T-helper 22 cell (primary cell): ENCODE results near the gene B4GALT3.
"Not testable (repeated sequence)": the region's sequence is repeated elsewhere in the genome, so short reads cannot be mapped to it uniquely, and the experiment has no call there.

Experiments
- DNase-seq: peaks from one replicate; pipeline ENCODE4 v3.0.0-alpha.2; 2020; ENCODE audit warnings: low read depth

The B4GALT3 gene

DNA sequence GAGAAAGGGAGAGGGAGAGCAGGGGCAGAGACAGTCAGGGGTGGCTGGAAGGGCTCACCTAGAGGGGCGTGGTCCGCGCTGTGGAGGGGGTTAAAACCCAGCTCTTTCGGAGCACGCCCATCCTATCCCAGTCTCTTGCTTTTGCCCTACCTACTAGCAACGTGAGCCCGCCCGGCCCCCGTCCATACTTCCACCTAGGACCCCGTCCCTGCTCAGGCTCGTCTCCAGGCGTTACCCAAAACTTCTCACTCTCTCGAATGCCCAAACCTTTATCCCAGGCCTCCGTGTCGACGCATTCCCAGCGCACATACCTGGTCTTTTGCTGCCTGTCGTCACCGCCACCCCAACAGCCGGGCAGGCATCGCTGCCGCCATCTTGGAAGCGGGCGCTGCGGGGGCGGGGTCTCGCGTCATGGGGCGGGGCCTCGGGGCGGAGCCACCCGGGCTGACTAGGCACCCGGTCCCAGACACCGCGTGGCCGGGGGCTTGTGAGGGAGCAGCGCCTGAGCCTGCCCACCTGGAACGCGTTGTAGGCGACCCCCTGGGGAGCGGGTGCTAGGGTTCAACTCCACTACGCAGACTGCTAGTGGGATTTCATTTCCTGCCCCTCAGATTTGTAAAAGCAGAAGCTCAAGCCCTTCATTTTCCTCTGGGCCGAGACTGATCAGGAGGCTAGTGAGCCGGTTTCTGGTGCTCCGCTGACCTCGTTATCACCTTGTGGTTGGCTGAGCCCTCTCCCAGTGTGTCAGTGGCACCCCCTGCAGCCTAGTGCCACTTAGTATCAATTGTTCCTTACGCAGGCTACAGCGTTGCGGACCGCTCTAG is at the start of gene B4GALT3:
TSS of gene B4GALT3 (minus strand) at position 396 of the 824 bp plus-strand sequence. CDS start 1,447 bp downstream, outside the sequence.
- peak; percentile 75 for DNase-seq

DNA sequence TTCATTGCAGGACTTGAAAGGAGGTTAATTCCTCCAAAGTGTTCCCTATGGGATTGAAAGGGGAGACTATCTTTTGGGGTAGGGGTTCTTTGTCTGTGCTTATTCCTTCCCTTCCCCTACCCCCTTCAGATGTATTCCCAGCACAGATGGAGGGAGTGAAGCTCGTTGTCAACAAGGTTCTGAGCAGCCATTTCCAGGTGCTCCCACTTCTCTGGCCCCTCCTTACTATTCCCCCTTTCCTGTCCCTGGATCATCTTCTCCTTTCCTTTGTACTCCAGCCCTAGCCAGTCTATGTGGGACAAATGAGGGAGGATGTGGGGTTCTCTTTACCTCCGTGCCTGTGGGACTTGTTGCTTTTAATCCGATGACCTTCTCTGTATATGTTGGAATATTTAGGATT is 49.5 kb upstream of the B4GALT3 start:
- DNase-seq, result no peak

DNA sequence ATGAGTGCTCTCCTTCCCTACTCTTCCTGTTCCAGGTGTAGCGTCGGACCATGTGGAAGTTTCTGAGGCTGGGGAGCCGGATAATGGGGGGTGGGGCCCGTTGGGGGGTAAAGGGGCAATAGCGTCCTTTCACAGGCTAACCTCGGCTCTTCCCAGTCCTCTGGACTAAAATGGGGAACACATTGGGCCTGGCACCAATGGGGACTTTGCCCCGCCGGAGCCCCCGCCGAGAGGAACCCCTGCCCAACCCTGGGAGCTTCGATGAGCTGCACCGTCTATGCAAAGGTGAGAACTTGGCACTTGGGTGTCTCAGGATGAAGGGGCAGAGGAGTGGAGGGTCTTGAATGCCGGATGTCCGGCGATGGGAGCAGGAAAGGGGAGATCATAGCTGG is 49.0 kb upstream of the B4GALT3 start:
- no peak for DNase-seq

DNA sequence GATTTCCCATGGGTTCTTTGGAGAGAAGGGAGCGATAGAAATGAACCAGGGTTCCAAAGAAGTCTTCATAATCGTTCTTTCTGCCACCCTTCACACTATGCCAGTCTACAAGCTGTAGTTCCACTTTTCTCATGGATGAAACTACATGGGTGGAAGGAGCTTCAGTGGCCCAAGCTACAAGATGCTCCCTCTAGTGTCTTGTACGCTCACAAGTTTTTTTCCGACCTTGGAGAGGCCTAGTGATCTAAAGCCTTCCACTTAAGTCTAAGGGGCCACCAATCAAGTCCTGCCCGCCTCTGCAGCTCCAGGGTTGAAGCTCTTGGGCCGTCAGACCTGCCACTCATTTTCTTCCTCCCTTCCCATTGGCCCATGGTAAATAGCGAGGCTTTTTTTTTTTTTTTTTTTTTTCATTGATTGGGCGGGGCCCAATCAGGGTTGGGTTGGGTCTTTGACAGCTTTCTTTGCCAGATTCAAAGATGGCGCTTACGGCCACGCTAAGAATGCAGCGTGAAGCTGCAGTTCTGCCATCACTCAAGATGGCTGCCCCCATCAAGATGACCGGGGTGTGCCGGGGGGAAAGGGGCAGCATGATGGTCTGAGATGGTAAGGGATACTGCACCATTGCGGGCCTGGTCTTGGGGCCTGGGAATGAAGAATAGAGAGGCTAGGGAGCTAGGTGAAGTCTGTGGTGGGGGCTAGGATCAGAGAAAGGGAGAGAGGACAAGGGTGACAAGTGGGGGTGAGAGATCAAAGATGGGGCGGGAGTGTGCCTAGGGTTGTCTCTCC is 48.4 kb upstream of the B4GALT3 start, which contains the start of gene TOMM40L:
TSS of gene TOMM40L (plus strand) at position 527 of the 786 bp plus-strand sequence. CDS start 430 bp downstream, outside the sequence.
- DNase-seq, result peak; percentile 88

DNA sequence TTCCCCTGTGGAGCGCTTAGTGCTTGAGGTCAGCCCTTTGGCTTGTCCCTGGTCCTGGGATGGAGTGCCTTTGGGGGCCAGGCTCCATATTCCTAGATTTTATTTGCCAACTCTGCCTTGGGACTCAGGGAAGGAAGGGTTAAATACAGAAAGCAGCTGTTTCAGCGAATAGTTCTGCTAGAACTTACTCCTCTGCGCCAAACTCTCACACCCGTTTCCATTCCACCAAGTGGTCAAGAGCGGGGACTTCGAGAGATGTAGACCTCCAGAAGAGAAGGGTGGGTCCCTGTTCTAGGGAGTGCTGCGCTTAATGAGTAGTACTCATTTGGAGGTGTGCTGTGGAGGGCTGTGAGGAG is 47.8 kb upstream of the B4GALT3 start:
- no peak for DNase-seq

DNA sequence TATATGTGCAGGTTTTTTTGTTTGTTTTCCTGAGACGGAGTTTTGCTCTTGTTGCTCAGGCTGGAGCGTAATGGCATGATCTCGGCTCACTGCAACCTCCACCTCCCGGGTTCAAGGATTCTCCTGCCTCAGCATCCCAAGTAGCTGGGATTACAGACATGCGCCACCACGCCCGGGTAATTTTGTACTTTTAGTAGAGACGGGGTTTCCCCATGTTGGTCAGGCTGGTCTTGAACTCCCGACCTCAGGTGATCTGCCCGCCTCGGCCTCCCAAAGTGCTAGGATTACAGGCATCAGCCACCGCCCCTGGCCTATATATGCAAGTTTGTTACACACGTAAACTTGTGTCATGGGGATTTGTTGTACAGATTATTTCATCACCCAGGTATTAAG is 47.4 kb upstream of the B4GALT3 start:
- DNase-seq, result not testable (repeated sequence)

DNA sequence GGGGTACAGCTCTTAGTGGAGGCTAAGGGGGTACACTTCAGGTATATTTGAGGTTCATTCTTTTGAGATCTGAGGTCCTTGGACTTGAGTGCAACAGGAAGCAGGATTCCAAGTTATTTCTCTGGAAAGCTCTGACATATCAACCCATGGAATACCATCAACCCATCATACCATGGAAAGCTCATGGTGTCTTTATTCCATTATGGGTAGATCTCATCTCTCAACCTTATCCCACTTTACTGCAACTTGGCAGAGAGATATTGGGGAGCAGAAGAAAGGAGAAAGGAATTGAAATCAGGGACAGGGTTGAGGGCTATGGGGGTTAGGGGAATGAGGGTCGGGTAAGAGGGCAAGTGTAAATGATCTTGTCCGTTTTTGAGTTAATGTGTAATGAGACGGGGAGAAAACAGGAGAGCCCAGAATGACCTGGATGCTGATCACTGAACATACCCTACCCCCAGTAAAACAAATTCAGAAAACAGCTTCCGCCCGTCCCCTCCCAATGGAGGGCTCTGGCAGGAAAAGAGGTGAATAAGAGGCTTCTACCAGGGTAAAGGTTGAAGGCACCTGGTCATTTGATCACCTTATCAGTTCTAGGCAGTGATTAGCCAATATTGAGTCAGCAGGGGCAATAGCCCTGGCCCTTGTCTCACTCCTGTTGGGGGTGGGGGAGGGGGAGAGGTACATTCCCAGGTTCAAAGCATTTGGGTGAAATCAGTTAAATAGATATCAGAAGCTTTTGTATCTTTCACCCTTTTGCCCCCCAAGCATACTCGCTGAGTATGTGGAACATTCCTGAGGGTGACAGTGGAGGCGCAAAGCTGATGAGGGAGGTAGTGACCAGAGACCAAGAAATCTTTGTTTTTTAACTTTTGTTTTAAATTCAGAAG is 46.7 kb upstream of the B4GALT3 start:
- no peak for DNase-seq

DNA sequence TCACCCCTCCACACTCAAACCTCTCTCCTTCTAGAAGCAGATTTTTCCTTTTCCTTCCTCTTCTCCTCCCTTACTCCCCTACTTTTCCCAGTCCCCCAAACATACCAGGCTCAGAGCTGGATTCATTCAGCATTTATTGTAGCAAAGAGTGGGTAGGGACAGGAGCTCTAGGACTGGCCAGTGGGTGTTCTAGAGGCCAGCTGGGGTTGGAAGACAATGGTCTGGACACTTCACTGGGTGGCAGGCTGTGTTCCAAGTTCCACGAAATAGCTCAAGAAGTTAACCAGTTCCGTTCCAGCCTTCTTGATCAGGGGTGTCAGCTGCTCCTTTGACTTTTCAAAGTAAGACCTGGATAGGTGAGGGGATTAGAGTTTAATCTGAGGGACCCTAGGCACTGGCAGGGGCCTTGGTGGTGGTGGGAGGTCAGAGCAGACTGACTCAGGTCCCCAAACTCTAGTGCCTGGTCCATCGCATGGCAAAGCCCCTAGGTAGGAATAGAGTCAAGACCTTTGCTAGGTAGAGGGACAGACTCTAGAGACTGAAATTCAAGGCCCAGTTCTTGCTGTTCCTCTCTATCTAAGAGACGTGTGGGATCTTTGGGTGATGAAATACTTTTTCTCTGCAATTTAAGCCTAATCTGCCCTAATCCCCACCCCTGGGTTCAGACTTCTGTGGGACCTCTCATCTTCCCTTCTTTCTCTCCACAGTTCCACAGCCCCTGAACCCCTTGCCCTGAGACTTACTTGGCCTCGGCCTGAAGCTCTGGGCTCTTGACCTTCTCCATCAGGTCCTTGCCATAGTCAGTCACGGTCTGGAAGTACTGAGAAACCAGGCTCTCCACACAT is 45.1 kb upstream of the B4GALT3 start:
- DNase-seq, result no peak

DNA sequence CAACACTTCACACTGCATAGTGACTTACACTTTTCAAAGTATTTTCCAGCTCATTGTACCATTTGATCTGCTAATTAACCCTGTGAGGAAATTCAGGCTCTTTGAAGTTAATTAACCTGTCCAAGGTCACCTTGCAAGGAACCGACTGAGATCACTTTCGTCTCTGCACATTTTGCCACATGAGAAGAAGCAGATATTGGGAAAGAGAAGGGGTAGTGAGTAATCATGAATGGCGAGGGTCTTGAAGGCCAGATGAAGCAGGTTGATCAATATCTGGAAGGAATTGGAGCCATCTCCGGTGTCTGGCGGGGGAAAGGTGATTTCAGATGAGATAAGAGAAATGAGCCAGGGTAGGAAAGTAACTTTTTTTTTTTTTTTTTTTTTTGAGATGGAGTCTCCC is 42.7 kb upstream of the B4GALT3 start:
- DNase-seq, result no peak

DNA sequence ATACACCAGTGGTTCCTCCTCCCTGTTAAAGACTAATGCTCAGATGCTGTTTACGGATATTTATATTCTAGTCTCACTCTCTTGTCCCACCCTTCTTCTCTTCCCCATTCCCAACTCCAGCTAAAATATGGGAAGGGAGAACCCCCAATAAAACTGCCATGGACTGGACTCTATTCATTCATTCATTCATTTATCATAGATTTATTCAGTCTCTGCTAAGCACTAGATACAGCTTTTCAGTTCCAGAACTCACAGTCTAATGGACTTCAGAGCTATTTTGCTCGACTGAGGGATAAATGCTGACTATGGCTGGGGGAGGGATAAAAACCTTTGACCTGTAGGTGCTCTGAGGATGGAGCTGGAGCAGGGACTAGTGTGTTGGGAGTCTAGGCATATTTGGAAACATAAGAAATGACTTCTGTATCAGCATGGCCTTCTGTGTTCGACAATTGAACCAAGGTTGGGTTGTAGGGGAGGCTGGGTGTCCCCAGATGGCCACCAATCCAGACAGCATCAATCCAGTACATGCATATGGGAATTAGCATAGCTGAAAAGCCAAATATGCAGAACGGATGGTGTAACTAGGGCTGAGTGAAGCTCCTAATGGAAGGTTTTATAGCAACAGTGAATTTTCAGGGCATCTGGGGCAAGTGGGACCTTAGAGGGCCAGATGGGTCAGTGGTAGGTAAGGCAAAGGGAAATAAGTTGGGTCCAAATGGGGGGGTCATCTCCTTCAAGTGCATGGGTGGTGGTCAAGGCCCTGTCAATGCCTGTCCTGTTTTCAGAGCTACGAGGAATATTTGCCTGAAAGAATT is 42.0 kb upstream of the B4GALT3 start:
- DNase-seq, result no peak

DNA sequence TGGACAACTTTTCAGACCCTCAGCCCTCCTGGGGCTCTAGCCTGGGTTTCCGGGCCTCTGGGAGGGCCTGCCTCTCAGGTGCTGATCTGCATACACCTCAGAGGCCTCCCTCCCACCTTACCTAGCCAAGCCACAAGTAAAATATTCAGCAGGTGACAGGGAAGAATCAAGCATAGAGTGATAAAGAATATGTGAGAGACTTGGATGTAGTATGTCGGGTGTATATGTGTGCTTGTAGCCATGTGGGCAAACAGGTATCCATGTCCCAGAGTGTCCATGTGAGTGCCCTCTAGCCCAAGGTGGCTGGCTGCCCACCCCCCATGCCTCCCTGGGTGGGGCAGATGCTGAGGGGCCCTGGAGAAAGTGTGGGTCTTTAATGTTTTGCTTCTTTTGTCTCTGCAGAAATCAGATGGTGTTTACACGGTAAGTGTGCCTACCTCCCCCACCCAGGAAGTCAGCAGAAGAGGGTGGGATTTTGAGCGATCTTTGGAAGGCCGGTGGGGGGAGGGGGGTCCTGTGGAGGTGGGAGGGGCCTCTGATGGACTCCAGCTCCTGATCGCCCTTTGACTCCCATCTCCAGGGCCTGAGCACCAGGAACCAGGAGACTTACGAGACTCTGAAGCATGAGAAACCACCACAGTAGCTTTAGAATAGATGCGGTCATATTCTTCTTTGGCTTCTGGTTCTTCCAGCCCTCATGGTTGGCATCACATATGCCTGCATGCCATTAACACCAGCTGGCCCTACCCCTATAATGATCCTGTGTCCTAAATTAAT is 41.2 kb upstream of the B4GALT3 start:
- DNase-seq, result no peak

DNA sequence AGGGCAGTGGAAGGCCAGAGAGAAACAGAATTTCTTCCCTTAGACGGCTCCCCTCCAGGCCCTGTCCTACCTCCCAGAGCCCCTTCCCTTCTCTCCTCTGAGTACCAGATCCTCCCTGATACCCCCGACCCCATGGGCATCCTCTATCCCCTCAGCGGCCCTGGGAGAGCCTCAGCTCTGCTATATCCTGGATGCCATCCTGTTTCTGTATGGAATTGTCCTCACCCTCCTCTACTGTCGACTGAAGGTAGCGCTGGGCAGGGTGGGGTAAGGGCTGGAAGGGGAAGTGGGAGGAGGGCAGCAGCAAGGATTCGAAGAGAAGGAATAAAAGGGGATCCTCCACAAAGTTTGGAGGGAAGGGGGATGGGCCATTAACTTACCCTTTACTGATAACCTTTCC is 40.5 kb upstream of the B4GALT3 start:
- DNase-seq, result no peak

DNA sequence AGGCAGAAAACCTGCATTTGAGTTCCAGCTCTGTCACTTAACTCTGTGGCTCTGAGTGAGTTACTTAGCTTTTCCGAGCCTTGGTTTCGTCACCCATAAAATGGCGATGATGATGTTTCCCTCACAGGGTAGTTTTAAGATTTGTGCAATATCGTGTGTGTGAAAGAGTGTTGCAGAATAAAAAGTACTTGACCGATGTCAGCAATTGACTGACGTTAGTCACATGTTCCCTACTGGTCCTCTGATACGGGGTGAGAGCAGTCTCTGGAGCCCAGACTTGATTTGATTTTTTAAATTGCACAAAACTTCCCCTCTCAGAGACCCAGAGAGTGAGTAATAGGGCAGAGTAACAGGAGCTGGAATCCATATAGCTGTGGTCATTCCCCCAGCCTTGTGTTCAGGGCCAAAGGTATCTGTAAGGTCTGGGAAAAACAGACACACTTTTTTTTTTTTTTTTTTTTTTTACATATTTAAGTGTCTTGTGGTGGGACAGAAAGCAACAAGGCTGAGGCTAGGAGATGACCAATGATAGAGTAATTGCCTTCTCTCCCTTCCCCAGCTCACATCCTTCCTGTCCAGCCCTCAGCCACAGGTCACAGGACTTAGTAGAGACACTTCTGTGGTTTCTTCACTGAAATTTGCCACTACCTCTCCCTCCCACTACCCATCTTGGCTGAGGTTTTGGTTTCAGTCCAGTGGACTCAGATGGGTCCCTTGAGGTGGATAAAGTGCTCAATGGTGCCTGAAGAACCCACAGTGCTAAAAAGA is 39.8 kb upstream of the B4GALT3 start:
- DNase-seq, result no peak

DNA sequence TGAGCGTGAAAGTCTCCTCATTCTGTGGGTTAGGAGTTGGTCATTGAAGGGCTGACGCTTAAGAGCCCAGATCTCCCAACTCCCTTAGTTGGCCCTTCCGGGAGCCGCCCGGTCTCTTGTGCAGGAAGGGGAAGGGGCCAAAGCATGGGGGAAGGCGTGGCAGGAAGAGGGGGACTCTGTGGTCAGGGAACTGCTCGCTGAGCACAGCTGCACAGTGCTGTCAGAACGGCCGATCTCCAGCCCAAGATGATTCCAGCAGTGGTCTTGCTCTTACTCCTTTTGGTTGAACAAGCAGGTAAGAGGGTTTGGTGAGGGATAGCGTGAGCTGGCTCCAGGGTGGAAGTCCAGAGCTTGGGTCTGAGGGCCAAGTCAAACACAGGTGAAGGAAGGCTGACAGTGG is 37.8 kb upstream of the B4GALT3 start, which contains the start of gene FCER1G:
TSS of gene FCER1G (plus strand) at position 220 of the 400 bp plus-strand sequence. CDS start at position 247, 27 bp downstream.
- DNase-seq, result no peak

DNA sequence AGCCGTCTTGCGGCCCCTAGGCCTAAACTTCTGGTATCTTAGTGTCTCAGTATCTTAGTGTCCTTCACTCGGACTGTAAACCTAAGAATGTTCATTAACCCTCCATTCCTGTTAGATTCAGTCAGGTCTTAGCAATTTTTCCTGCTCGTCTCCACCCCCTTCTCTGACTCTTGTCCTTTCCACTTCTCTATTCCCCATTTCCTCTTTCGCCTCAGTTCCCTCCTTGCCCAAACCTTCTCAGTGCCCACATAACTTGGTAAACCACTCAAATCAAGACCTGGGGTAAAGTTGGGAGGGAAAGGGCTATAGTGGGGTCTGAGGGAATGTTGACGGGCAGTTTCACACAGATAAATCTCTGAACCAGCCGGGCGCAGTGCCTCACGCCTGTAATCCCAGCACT is 37.1 kb upstream of the B4GALT3 start:
- no peak for DNase-seq

DNA sequence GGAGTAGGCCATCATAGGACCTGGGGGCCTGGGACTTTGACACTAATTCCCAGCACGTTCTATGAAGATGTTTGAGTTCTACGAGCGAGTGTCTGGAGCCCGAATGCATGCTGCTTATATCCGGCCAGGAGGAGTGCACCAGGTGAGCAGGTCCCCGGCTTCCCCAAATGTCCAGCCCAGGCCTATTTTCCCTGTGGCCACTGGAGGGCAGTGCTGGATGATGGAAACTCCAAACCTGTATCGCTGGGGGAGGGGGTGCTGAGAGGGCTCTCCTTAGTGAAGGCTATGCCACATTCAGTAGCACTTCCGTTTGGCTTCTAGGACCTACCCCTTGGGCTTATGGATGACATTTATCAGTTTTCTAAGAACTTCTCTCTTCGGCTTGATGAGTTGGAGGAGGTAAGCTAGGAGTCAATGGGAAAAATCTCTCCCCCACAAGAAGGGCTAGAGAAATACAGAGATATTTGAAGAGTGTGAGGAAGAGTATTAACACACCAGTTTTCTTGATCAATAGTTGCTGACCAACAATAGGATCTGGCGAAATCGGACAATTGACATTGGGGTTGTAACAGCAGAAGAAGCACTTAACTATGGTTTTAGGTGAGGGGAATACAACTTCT is 32.6 kb upstream of the B4GALT3 start:
- DNase-seq, result peak; percentile 36

DNA sequence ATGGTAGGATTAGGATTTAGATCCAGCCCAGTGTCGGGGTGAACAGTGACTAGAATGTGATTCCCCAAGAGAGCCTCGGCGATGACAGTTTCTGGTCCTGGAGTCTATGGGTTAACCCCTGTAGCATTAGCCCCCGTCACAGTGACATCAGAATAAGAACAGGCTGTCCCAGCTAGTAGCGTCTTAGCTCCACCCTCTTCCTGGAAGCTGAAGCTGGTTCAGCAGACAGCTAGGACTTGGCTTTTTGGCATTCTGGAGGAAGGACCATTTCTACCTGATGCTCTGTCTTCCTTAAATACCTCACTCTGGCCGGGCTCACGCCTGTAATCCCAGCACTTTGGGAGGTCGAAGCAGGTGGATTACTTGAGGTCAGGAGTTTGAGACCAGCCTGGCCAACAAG is 29.9 kb upstream of the B4GALT3 start:
- DNase-seq, result no peak

DNA sequence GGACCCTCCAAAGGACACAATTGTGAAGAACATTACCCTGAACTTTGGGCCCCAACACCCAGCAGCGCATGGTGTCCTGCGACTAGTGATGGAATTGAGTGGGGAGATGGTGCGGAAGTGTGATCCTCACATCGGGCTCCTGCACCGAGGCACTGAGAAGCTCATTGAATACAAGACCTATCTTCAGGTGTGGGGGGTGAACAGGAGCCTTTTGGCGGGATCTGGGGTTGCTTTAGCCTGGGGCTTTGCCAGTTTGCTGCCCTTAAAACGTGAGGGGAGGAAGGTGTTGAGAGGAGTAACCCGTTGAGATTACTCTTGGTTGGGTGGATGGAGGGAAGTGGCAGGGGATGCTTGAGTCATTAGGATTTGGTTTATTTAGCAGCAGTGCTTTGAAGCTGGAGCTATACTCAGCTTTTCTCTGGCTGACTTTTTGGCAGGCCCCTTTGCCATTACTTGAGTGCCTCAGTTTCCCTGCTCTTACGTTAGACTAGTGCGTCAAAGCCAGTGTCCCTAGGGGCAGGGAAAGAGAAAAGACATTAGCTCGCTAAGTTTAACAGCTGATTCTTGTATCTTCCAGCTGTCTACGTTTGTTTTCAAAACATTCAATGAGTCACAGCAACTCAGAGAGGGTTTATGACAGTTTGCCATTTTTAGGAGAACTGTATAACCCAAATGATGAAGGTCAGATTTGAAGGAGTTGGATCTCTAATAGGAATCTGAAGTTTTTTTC is 29.3 kb upstream of the B4GALT3 start:
- DNase-seq, result no peak
